ENCODE measurements around the gene RSPH4A. TPM values are rescaled to one million over a fixed set of nuclear protein-coding genes. Genes with fewer than 3 reads are reported as not detected.

RSPH4A gene
- total and polyA plus RNA-seq, 10 donors, result 0.17 to 1.8 (median 0.63) TPM

DNA sequence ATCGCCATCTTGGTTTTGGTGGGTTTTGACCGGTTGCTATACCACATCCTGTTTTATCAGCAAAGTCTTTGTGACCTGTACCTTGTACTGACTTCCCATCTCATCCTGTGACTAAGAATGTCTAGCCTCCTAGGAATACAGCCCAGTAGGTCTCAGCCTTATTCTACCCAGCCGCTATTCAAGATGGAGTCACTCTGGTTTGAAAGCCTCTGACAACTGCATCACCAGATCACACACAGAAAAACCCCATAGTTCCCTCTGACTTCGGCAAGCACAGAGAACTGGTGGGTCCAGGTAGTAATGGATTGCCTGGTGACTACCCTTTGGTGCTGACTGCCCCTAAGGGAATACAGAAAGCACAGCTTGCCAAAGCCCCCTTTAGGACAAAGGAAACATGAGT lies 10.3 kb upstream of the RSPH4A start:
- no peaks in the 10 kb centered on the region for H3K27me3 ChIP-seq (replicated peaks in 1 of 7)
- peaks cover 0 to 27% (median 5%) of the 10 kb centered on the region in 6 donors for H3K36me3 ChIP-seq
- TF ChIP-seq, protein P1, sequence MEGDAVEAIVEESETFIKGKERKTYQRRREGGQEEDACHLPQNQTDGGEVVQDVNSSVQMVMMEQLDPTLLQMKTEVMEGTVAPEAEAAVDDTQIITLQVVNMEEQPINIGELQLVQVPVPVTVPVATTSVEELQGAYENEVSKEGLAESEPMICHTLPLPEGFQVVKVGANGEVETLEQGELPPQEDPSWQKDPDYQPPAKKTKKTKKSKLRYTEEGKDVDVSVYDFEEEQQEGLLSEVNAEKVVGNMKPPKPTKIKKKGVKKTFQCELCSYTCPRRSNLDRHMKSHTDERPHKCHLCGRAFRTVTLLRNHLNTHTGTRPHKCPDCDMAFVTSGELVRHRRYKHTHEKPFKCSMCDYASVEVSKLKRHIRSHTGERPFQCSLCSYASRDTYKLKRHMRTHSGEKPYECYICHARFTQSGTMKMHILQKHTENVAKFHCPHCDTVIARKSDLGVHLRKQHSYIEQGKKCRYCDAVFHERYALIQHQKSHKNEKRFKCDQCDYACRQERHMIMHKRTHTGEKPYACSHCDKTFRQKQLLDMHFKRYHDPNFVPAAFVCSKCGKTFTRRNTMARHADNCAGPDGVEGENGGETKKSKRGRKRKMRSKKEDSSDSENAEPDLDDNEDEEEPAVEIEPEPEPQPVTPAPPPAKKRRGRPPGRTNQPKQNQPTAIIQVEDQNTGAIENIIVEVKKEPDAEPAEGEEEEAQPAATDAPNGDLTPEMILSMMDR (IDR thresholded peaks at IDR 0.05 in 8 of 11, conservative IDR thresholded peaks at IDR 0.05 in 3 of 11), result no peak
- no peak for TF ChIP-seq POLR2AphosphoS5 (IDR thresholded peaks at IDR 0.05)
- TF ChIP-seq POLR2A (IDR thresholded peaks at IDR 0.05), result no peak
- no peak for DNase-seq
- no peaks in the 10 kb centered on the region for H3K4me1 ChIP-seq
- WGBS, 5 donors, result 92 to 99% (median 95%) methylated on average over 4 of the region's 4 CpGs
- H3K27ac ChIP-seq, result no peak overlapping the region
- intact Hi-C loops (cut with DNase I; ENCODE audit: low total_unique reads), result no loop called here
- H3K4me3 ChIP-seq, result no peak overlapping the region
- H3K9me3 ChIP-seq, result peaks cover 0 to 26% (median 4%) of the 10 kb centered on the region in 8 donors

- intact Hi-C loops (cut with DNase I; ENCODE audit: low total_unique reads), result no loop called here
- Histone ChIP-seq H3K4me1 (peaks cover 0 to 9% (median 7%) of the 10 kb centered on the region in 6 donors), H3K36me3 (peaks cover 0 to 4% (median 2%) of the 10 kb centered on the region in 6 donors), H3K4me3 (no peak overlapping the region), H3K27me3 (replicated peaks in 1 of 7) (no peaks in the 10 kb centered on the region), H3K27ac (no peak overlapping the region), H3K9me3 (no peaks in the 10 kb centered on the region)
- WGBS, 5 donors, result 79 to 91% (median 85%) methylated on average over 4 of the region's 4 CpGs
- DNase-seq, result no peak
- TF ChIP-seq, protein P1 (IDR thresholded peaks at IDR 0.05 in 8 of 11, conservative IDR thresholded peaks at IDR 0.05 in 3 of 11), result no peak
- TF ChIP-seq POLR2AphosphoS5 (IDR thresholded peaks at IDR 0.05) (no peak), POLR2A (IDR thresholded peaks at IDR 0.05) (no peak)
These were observed 5.2 kb upstream of the RSPH4A start for GRCh38 chr6:116611056-116611455.

DNA sequence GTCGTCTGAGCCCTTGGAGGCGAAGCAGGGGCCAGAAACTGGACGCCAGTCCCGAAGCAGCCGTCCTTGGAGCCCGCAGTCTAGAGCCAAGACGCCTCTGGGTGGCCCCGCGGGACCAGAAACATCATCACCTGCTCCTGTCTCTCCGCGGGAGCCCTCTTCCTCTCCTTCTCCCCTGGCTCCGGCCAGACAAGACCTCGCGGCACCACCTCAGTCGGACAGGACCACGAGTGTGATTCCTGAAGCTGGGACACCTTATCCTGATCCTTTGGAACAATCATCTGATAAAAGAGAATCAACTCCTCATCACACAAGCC lies 416 bp downstream of the RSPH4A start:
- intact Hi-C loops (cut with DNase I; ENCODE audit: low total_unique reads), result no loop called here
- Histone ChIP-seq H3K27me3 (replicated peaks in 1 of 7) (peaks cover 0 to 8% (median 0%) of the 10 kb centered on the region in 7 donors), H3K4me1 (peaks cover 4 to 20% (median 16%) of the 10 kb centered on the region in 6 donors), H3K4me3 (peak overlapping the region; percentile 41 to 74 (median 47)), H3K36me3 (no peaks in the 10 kb centered on the region), H3K9me3 (no peaks in the 10 kb centered on the region), H3K27ac (peak overlapping the region in 2 of 8 donors; percentile 54 to 55)
- peak; percentile 78 for DNase-seq
- WGBS, 5 donors, result 0 to 2% (median 1%) methylated on average over 16 of the region's 16 CpGs
- TF ChIP-seq, protein P1 (IDR thresholded peaks at IDR 0.05 in 8 of 11, conservative IDR thresholded peaks at IDR 0.05 in 3 of 11), result no peak
- TF ChIP-seq POLR2AphosphoS5 (IDR thresholded peaks at IDR 0.05) (no peak), POLR2A (IDR thresholded peaks at IDR 0.05) (no peak)

- TF ChIP-seq, protein P1 (IDR thresholded peaks at IDR 0.05 in 8 of 11, conservative IDR thresholded peaks at IDR 0.05 in 3 of 11), result no peak
- TF ChIP-seq POLR2A (IDR thresholded peaks at IDR 0.05) (no peak), POLR2AphosphoS5 (IDR thresholded peaks at IDR 0.05) (no peak)
- Histone ChIP-seq H3K9me3 (no peaks in the 10 kb centered on the region), H3K4me3 (no peak overlapping the region), H3K27ac (no peak overlapping the region), H3K27me3 (replicated peaks in 1 of 7) (no peaks in the 10 kb centered on the region), H3K4me1 (peaks cover 0 to 4% (median 0%) of the 10 kb centered on the region in 6 donors), H3K36me3 (no peaks in the 10 kb centered on the region)
- intact Hi-C loops (cut with DNase I; ENCODE audit: low total_unique reads), result no loop called here
- no peak for DNase-seq
- WGBS, 5 donors, result 77 to 84% (median 80%) methylated on average over 3 of the region's 3 CpGs
These were observed 7.9 kb downstream of the RSPH4A start for GRCh38 chr6:116624036-116624805.
